Measurements from ENCODE around the gene OR11H7.

GRCh38 chr14:20179218-20179617, 49.6 kb upstream of the OR11H7 start:
- TF ChIP-seq POLR2A (IDR thresholded peaks at IDR 0.05) (no peak), CTCF (IDR thresholded peaks at IDR 0.05) (no peak)
